Mesendoderm (in vitro differentiated cells): ENCODE data around the gene PADI3.
A peak's percentile ranks its signal among the peaks of the same experiment; 100 is the strongest.

Experiments used
- DNase-seq: peaks from one replicate; pipeline ENCODE4 v3.0.0; 2013
- H2AK5ac ChIP-seq: 2 replicates; pipeline ENCODE4 v1.6.1; 2013; ENCODE audit warnings: low read length, inconsistent platforms
- H2BK120ac ChIP-seq: 2 replicates; pipeline ENCODE4 v1.6.1; 2013; ENCODE audit warnings: low read depth, mild to moderate bottlenecking, low read length, moderate library complexity, mixed read lengths
- H2BK15ac ChIP-seq: replicated peaks from 2 replicates; pipeline ENCODE4 v1.6.1; 2013; ENCODE audit warnings: low read depth, mild to moderate bottlenecking, moderate library complexity
- H2BK5ac ChIP-seq: 2 replicates; pipeline ENCODE4 v1.6.1; 2013; ENCODE audit warnings: low read length, inconsistent platforms
- H3K18ac ChIP-seq: 2 replicates; pipeline ENCODE4 v1.6.1; 2013; ENCODE audit warnings: mild to moderate bottlenecking, low read length, mixed read lengths
- H3K23ac ChIP-seq: one replicate; pipeline ENCODE4 v1.6.1; 2013; ENCODE audit warnings: low read length
- H3K27ac ChIP-seq: 2 replicates; pipeline ENCODE4 v1.5.1; 2013; ENCODE audit warnings: low read depth, mild to moderate bottlenecking, inconsistent platforms, low read length, moderate library complexity
- H3K27me3 ChIP-seq: 2 replicates; pipeline ENCODE4 v1.6.1; 2013; ENCODE audit warnings: low read length, control low read depth, mild to moderate bottlenecking, inconsistent platforms; ENCODE audit not compliant: insufficient read depth, poor library complexity
- H3K36me3 ChIP-seq: 2 replicates; pipeline ENCODE4 v1.6.1; 2013; ENCODE audit warnings: low read length, inconsistent platforms; ENCODE audit not compliant: control insufficient read depth, insufficient read depth
- H3K4ac ChIP-seq: one replicate; pipeline ENCODE4 v1.6.1; 2013; ENCODE audit warnings: low read depth, mild to moderate bottlenecking, low read length, moderate library complexity
- H3K4me1 ChIP-seq: 2 replicates; pipeline ENCODE4 v1.6.1; 2013; ENCODE audit warnings: low read depth, low read length, inconsistent platforms; ENCODE audit not compliant: control insufficient read depth
- H3K4me2 ChIP-seq: 2 replicates; pipeline ENCODE4 v1.6.1; 2013; ENCODE audit warnings: low read length
- H3K4me3 ChIP-seq: 2 replicates; pipeline ENCODE4 v1.5.1; 2013; ENCODE audit warnings: mild to moderate bottlenecking, low read length
- H3K56ac ChIP-seq: one replicate; pipeline ENCODE4 v1.6.1; 2013; ENCODE audit warnings: low read length
- H3K79me1 ChIP-seq: 2 replicates; pipeline ENCODE4 v1.6.1; 2013; ENCODE audit warnings: low read length, inconsistent platforms
- H3K79me2 ChIP-seq: 2 replicates; pipeline ENCODE4 v1.6.1; 2013; ENCODE audit warnings: mild to moderate bottlenecking, low read length; ENCODE audit not compliant: control insufficient read depth, insufficient read depth
- H3K9ac ChIP-seq: 2 replicates; pipeline ENCODE4 v1.6.1; 2013; ENCODE audit warnings: low read length, inconsistent platforms
- H4K5ac ChIP-seq: one replicate; pipeline ENCODE4 v1.6.1; 2013; ENCODE audit warnings: low read length
- H4K8ac ChIP-seq: one replicate; pipeline ENCODE4 v1.6.1; 2013; ENCODE audit warnings: low read depth, mild to moderate bottlenecking, control low read depth, low read length, moderate library complexity
- WGBS: extraction: QIAGEN DNeasy Blood & Tissue Kit; methylation state at CpG from one replicate; pipeline ENCODE4 v1.1.7; 2013; ENCODE audit warnings: low lambda C conversion rate, missing lambda C conversion rate; ENCODE audit not compliant: insufficient coverage; ENCODE audit errors: extremely low coverage; 5-methylcytosine and 5-hydroxymethylcytosine counted together

PADI3 gene

GRCh38 chr1:17281775-17282181 lies 32.9 kb downstream of the PADI3 start:
- no peak overlapping the region for H3K18ac ChIP-seq
- H2BK5ac ChIP-seq: no peak overlapping the region
- no peak overlapping the region for H2AK5ac ChIP-seq
- H3K79me1 ChIP-seq: no peaks in the 10 kb centered on the region
- H3K36me3 ChIP-seq: no peaks in the 10 kb centered on the region
- H3K4me3 ChIP-seq: no peak overlapping the region
- no peaks in the 10 kb centered on the region for H3K27me3 ChIP-seq
- H2BK120ac ChIP-seq: no peak overlapping the region
- H3K4ac ChIP-seq: no peak overlapping the region
- no peak overlapping the region for H2BK15ac ChIP-seq
- DNase-seq: no peak
- no CpG with 5 or more reads among the region's 8 CpGs for WGBS
- H3K56ac ChIP-seq: no peak overlapping the region
- no peaks in the 10 kb centered on the region for H3K79me2 ChIP-seq
- no peak overlapping the region for H4K5ac ChIP-seq
- no peak overlapping the region for H4K8ac ChIP-seq
- no peak overlapping the region for H3K23ac ChIP-seq
- no peak overlapping the region for H3K9ac ChIP-seq
- no peak overlapping the region for H3K4me2 ChIP-seq
- H3K4me1 ChIP-seq: no peaks in the 10 kb centered on the region
- H3K27ac ChIP-seq: no peak overlapping the region

- Histone ChIP-seq H3K18ac (no peak overlapping the region), H3K27ac (no peak overlapping the region), H3K4me2 (no peak overlapping the region), H3K4me1 (no peaks in the 10 kb centered on the region), H3K27me3 (no peaks in the 10 kb centered on the region), H2AK5ac (no peak overlapping the region), H3K36me3 (no peaks in the 10 kb centered on the region), H3K79me1 (no peaks in the 10 kb centered on the region), H3K4me3 (no peak overlapping the region), H4K5ac (no peak overlapping the region), H2BK120ac (no peak overlapping the region), H3K56ac (no peak overlapping the region), H2BK15ac (no peak overlapping the region), H3K79me2 (no peaks in the 10 kb centered on the region), H3K4ac (no peak overlapping the region), H2BK5ac (no peak overlapping the region), H4K8ac (no peak overlapping the region), H3K23ac (no peak overlapping the region), H3K9ac (no peak overlapping the region)
- no peak for DNase-seq
- no CpG with 5 or more reads among the region's 5 CpGs for WGBS
Measured at GRCh38 chr1:17282836-17283235, 33.9 kb downstream of the PADI3 start.

- H3K4me3 ChIP-seq: no peak overlapping the region
- H2AK5ac ChIP-seq: no peak overlapping the region
- H3K56ac ChIP-seq: no peak overlapping the region
- H3K79me2 ChIP-seq: no peaks in the 10 kb centered on the region
- no peak overlapping the region for H2BK5ac ChIP-seq
- H2BK120ac ChIP-seq: no peak overlapping the region
- no peak overlapping the region for H2BK15ac ChIP-seq
- H4K5ac ChIP-seq: no peak overlapping the region
- H4K8ac ChIP-seq: no peak overlapping the region
- no peaks in the 10 kb centered on the region for H3K4me1 ChIP-seq
- no peak overlapping the region for H3K4ac ChIP-seq
- no CpG with 5 or more reads among the region's 5 CpGs for WGBS
- H3K27ac ChIP-seq: no peak overlapping the region
- no peak overlapping the region for H3K18ac ChIP-seq
- H3K4me2 ChIP-seq: no peak overlapping the region
- H3K79me1 ChIP-seq: no peaks in the 10 kb centered on the region
- H3K27me3 ChIP-seq: no peaks in the 10 kb centered on the region
- H3K36me3 ChIP-seq: no peaks in the 10 kb centered on the region
- no peak for DNase-seq
- H3K9ac ChIP-seq: no peak overlapping the region
- H3K23ac ChIP-seq: no peak overlapping the region
Measured at GRCh38 chr1:17286646-17287045, 37.7 kb downstream of the PADI3 start.

GRCh38 chr1:17287130-17287776 lies 38.4 kb downstream of the PADI3 start:
- Histone ChIP-seq H3K27ac (no peak overlapping the region), H3K4me1 (no peaks in the 10 kb centered on the region), H3K36me3 (no peaks in the 10 kb centered on the region), H2BK5ac (no peak overlapping the region), H3K27me3 (no peaks in the 10 kb centered on the region), H3K79me2 (no peaks in the 10 kb centered on the region), H3K79me1 (no peaks in the 10 kb centered on the region), H4K8ac (no peak overlapping the region), H2BK15ac (no peak overlapping the region), H3K9ac (no peak overlapping the region), H3K4me2 (no peak overlapping the region), H3K23ac (no peak overlapping the region), H2AK5ac (no peak overlapping the region), H2BK120ac (no peak overlapping the region), H3K18ac (no peak overlapping the region), H3K4me3 (no peak overlapping the region), H3K56ac (no peak overlapping the region), H4K5ac (no peak overlapping the region), H3K4ac (no peak overlapping the region)
- DNase-seq: peak; percentile 18
- no CpG with 5 or more reads among the region's 5 CpGs for WGBS

GRCh38 chr1:17289721-17290120 lies 40.8 kb downstream of the PADI3 start:
- no peak overlapping the region for H3K4ac ChIP-seq
- H3K27me3 ChIP-seq: no peaks in the 10 kb centered on the region
- no peak overlapping the region for H2BK15ac ChIP-seq
- H3K4me2 ChIP-seq: no peak overlapping the region
- no CpG with 5 or more reads among the region's 2 CpGs for WGBS
- H4K5ac ChIP-seq: no peak overlapping the region
- no peak overlapping the region for H2BK5ac ChIP-seq
- H2AK5ac ChIP-seq: no peak overlapping the region
- no peak overlapping the region for H3K23ac ChIP-seq
- H3K79me2 ChIP-seq: no peaks in the 10 kb centered on the region
- H2BK120ac ChIP-seq: no peak overlapping the region
- H3K4me1 ChIP-seq: no peaks in the 10 kb centered on the region
- H4K8ac ChIP-seq: no peak overlapping the region
- H3K27ac ChIP-seq: no peak overlapping the region
- H3K4me3 ChIP-seq: no peak overlapping the region
- DNase-seq: no peak
- H3K79me1 ChIP-seq: no peaks in the 10 kb centered on the region
- H3K56ac ChIP-seq: no peak overlapping the region
- H3K9ac ChIP-seq: no peak overlapping the region
- H3K18ac ChIP-seq: no peak overlapping the region
- H3K36me3 ChIP-seq: no peaks in the 10 kb centered on the region

GRCh38 chr1:17290553-17290952 lies 41.7 kb downstream of the PADI3 start:
- Histone ChIP-seq H4K5ac (no peak overlapping the region), H2BK5ac (no peak overlapping the region), H3K36me3 (no peaks in the 10 kb centered on the region), H3K4me1 (no peaks in the 10 kb centered on the region), H3K4me3 (no peak overlapping the region), H3K4ac (no peak overlapping the region), H3K23ac (no peak overlapping the region), H3K27me3 (no peaks in the 10 kb centered on the region), H2AK5ac (no peak overlapping the region), H3K18ac (no peak overlapping the region), H2BK120ac (no peak overlapping the region), H3K79me2 (no peaks in the 10 kb centered on the region), H2BK15ac (no peak overlapping the region), H4K8ac (no peak overlapping the region), H3K9ac (no peak overlapping the region), H3K56ac (no peak overlapping the region), H3K4me2 (no peak overlapping the region), H3K79me1 (no peaks in the 10 kb centered on the region), H3K27ac (no peak overlapping the region)
- DNase-seq: no peak
- no CpG with 5 or more reads among the region's 3 CpGs for WGBS
